ENCODE results near the gene STARD13. TPM values are rescaled to one million over a fixed set of nuclear protein-coding genes. Genes with fewer than 3 reads are reported as not detected.

STARD13 gene
- polyA plus RNA-seq, 5 donors, result 17.4 to 26.8 (median 24.6) TPM

DNA sequence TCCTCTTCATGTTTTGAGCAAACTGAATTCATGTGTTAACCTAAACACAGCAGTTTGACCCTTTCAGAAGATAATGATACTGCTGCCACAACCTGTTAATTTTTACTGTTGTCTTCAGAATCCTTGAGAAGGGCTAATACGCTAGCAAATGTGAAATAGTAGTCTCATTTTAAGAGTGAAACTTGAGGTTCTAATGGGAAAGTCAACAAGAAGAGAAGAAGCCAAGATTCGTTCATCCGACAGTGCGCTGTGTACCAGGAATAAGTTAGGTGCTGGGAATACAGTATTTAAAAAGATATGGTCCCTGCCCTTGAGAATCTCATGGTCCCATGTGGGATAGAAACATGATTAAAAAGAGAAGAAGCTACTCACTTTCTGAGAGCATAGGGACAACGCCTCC is 134.9 kb downstream of the STARD13 start:
- DNase-seq, result no peak

DNA sequence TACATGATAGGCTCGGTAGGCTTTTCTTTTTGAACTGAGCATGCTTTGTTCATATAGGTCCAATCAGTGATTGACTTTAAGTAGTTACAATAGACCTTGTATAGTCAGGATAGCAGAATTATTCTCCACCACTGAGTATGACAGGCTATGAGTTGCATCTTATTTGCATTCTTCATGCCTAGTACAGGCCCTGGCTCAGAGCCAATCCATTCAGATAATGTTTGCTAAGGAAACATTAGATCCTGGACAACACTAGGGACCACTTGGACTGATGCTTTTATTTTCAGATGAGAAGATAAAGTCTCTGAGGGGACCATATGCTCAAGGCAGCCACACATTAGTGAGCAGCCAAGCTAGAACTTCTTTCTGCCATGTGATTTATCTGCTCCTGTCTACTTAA is 135.4 kb downstream of the STARD13 start:
- no peak for DNase-seq

- DNase-seq, result no peak
These were observed 137.7 kb downstream of the STARD13 start for GRCh38 chr13:33147832-33148231.

- DNase-seq, result no peak
These were observed 138.5 kb downstream of the STARD13 start for GRCh38 chr13:33146843-33147611.

DNA sequence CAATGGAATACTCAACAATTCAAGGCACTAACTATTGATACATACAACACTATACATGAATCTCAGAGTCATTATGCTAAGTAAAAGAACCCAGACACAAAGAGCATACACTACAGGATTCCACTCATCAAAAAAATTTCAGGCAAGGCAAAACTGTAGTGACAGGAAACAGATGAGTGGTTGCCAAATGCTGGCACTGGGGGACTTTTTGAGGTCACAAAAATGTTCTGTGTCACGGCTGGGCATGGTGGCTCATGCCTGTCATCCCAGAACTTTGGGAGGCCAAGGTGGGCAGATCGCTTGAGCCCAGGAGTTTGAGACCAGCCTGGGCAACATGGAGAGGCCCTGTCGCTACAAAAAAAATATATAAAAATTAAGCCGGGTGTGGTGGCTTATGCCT is 139.9 kb downstream of the STARD13 start:
- DNase-seq, result no peak

DNA sequence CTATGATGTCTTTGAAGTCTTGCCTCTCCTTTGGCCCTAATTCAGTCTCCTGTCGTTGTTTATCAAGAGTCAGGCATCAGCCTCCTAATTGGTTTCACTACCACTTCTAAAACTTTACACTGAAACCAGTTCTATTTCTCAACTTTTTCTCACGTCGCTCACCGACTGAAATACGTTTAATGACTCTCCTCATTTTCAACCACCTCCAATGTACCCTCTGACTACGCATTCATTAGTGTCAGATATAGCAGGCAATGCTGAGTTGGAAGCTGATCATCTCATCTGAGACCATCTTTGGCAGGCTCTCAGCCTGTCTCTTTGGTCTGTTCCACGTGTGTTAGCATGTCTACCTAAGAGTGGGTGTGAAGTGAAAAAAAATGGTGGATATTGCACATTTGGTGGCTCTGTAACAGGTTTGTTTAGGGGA is 141.2 kb downstream of the STARD13 start:
- no peak for DNase-seq

- DNase-seq, result no peak
These were observed 145.6 kb downstream of the STARD13 start for GRCh38 chr13:33139780-33140535.

GRCh38 chr13:33139184-33139583 is 146.4 kb downstream of the STARD13 start:
- DNase-seq, result no peak

- no peak for DNase-seq
These were observed 147.1 kb downstream of the STARD13 start for GRCh38 chr13:33138441-33138840.

- DNase-seq, result no peak
These were observed 147.8 kb downstream of the STARD13 start for GRCh38 chr13:33137721-33138120.

- no peak for DNase-seq
These were observed 150.5 kb downstream of the STARD13 start for GRCh38 chr13:33135097-33135496.

DNA sequence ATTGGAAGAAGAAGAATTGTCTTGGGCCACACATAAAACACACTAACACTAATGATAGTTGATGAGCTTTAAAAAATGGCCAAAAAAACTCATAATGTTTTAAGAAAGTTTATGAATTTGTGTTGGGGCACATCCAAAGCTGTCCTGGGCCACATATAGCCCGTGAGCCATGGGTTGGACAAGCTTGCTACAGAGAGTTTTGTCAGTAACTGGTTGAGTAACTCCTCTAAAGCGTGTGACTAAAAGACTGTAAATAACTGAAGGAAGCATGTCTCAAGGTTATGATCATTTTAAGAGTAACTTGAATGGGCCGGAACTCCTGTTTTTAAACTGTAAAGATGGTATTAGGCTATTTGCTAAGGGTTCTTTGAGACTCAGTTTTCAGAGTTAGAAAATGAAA is 151.3 kb downstream of the STARD13 start:
- no peak for DNase-seq

DNA sequence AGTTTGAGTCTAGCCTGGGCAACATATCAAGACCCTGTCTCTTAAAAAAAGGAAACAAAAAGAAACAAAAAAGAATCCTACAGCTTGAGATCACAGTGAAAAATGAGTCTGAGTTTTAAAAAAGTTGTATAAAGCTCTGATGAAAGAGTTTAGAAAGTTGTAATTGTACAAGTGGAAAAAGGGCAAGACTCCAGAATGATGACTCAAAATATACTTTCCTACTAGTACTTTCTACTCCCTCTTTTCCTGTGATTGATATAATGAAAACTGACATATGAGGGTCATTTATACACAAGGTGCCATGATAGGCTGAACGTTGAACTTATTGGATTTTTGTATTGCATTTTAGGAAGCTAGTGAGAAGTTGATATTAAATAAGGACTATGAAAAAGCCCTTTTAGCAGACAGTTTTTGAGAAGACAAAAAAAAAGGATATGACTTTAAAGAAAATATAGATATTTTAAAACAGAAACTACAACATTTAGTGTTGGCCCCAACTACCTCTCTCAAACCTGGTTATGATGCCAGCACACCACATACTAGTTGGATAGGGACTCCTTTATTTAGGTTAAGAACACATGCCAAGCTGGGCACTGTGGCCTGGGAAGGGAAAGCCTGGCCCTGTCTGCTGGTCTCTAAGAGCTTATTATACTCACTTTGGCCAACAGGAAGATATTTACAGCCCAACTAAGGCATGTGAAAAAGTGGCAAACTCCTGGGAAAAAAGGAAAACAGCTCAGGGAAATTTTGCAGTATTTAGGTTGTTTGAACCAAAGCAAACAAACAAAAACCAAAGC is 152.7 kb downstream of the STARD13 start:
- no peak for DNase-seq

- no peak for DNase-seq
These were observed 155.7 kb downstream of the STARD13 start for GRCh38 chr13:33129886-33130285.

GRCh38 chr13:33129094-33129832 is 156.3 kb downstream of the STARD13 start:
- no peak for DNase-seq

- DNase-seq, result no peak
These were observed 157.4 kb downstream of the STARD13 start for GRCh38 chr13:33128134-33128533.

DNA sequence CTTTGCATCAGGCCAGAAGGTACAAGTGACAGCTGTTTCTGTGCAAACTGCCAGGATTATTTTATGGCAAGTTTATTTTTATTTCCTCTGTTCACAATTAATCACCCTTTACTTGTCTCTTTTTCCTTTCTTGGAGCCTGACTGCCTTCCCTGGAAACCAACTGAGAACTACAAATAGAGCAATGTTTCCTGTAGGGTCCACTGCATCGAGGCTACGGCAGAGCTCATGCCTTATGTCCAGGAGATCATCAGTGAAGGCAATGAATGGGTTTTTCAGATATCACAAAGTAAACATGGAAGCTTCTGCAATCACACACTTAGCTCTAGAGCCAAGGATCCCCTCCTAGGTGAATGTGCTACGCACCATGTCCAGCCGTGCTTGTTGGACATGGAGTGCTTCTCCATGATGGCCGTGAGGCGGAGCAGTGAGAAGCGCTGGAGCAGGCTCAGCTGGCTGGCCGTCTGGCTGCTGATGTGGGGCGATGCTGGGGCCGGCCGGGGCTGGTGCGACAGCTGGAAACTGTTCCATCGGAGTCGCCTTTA is 158.5 kb downstream of the STARD13 start:
- DNase-seq, result no peak

DNA sequence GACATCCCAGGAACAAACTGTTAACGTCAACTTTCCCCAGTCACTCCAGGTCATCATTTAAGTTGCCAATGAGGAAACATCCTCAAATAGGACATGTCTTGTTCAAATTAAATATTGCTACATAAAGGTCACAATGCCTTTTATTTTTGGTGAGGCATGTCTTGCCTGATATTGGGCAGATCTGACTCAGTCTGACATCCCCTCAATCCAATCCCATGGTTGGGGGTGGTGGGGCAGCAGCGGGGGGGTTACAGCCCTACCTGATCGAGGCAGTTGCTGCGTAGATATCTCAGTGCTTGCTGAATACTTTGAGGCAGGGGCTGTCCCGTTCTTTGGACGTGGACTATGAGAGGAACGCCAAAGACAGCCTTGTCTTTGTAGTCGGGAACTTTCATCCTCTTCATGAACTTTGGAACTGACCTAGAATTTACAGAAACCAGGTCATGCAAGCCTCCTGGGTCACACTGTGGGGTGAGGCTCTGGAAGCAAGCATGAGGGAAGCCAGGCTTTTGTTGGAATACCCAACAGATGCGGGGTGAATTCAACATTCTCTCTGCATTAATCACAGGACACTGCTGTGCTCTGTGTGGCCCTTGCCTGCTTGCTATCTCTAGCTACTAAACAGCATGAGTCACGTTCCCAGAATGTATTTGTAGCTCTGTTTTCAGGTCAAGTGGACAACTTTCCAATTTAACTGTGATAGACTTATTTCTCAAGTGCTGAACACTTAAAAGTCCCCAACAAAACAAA is 159.6 kb downstream of the STARD13 start:
- no peak for DNase-seq

DNA sequence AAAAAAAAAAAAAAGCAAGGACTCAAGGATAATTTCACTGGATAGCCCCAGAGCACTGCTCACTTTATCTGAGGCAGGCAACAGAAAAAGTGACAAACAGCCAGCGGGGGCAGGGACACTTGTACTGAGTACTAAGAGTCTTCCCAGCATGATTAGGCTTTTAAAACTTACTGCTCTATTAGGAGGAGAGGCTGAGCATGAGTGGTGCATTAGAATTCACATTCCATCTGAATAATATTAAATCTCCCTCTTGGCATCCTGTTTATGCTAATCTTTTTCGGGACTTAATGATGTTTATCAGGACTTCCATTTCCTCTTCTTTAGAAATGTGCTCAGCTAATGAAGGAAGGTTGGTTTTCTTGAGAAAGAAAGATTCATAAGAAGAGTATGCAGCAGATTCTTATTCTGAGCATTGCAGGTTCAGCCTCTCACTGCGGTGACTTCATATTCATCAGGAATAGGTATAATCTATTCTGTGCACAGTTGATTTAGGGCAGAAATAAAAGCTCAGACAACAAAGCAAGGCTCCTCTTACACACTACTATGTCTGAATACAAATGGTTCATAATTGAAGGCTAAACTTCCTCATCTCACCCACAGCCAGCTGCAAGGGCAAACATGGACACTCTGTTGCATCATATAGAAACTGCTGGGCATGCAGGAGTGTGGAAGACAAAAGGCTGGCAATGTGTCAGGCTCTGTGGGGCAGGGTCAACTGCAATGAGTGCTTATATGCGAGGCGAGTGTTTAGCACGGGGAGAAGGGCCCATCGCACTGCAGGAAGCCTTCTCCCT is 162.3 kb downstream of the STARD13 start:
- DNase-seq, result no peak
